Mononuclear cell (primary cell): ENCODE results near the gene AKAP1. TPM values are rescaled to one million over a fixed set of nuclear protein-coding genes. Genes with fewer than 3 reads are reported as not detected.
"Not testable (repeated sequence)": the region's sequence is repeated elsewhere in the genome, so short reads cannot be mapped to it uniquely, and the experiment has no call there.

Source experiments
- H3K27me3 ChIP-seq: 2 replicates; pipeline ENCODE4 v1.6.0; 2011; ENCODE audit warnings: low read length, control low read depth; ENCODE audit not compliant: insufficient read depth
- H3K4me1 ChIP-seq: 2 replicates; pipeline ENCODE4 v1.5.1; 2011; ENCODE audit warnings: mild to moderate bottlenecking, low read length, control low read depth; ENCODE audit not compliant: insufficient read depth
- H3K4me3 ChIP-seq: 2 replicates; pipeline ENCODE4 v1.5.1; 2011; ENCODE audit warnings: mild to moderate bottlenecking, low read length, moderate library complexity
- H3K9me3 ChIP-seq: 2 replicates; pipeline ENCODE4 v1.5.1; 2011; ENCODE audit warnings: low read depth, mild to moderate bottlenecking, control low read depth, low read length
- total RNA-seq: library from RNA; depleted of rRNA; stranded (reverse); fragments of >200 nt; gene quantifications from one replicate; pipeline ENCODE4 v1.2.3, GENCODE V29; 2012

AKAP1 gene
- total RNA-seq, 1 donor: 6.9 TPM

DNA sequence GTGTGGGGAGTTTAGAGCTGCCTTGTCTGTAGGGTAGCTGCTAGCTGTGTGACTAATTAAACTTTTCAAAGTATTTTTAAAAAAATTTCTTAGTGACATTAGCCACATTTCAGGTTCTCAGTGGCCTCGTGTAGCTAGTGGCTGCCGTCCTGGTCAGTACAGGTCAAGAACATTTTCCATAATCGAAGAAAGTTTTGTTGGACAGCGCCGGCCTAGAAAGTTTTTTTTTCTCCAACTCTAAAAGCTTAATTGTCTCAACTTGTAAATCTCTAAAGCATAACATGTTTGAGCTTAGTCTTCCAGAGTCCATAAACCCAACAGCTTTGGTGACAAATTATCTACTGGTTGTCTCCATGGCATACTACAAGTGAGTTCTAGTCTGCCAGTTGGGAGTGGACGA is 4.3 kb downstream of the AKAP1 start:
- Histone ChIP-seq H3K9me3 (no peaks in the 10 kb centered on the region), H3K4me1 (peaks cover 50% of the 10 kb centered on the region), H3K4me3 (no peak overlapping the region), H3K27me3 (no peaks in the 10 kb centered on the region)

- H3K4me3 ChIP-seq: no peak overlapping the region
- peaks cover 48% of the 10 kb centered on the region for H3K4me1 ChIP-seq
- no peaks in the 10 kb centered on the region for H3K27me3 ChIP-seq
- no peaks in the 10 kb centered on the region for H3K9me3 ChIP-seq
Observed at GRCh38 chr17:57090560-57091185, 5.6 kb downstream of the AKAP1 start.

DNA sequence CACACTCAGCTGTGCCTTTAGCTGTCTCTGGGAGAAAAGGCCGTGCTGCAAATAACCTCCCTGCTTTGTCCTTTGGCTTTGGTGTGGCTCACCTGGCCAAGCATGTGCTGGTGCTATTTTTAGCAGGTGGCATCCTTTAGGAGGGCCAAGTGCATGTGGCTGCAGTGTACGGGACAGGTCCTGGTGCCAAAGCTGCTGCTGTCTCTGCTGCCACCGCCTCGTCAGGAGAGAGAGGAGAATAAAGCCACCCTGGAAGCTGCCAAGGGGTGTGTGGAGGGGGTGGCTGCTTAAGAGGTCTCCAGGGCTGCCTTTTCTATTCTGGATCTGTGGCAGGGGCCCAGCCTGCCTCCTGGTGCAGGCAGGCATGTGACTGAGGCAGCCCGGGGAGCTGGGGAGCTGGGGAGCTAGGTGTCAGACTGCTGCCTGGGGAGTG is 6.2 kb downstream of the AKAP1 start:
- Histone ChIP-seq H3K27me3 (no peaks in the 10 kb centered on the region), H3K4me3 (no peak overlapping the region), H3K4me1 (peaks cover 42% of the 10 kb centered on the region), H3K9me3 (no peaks in the 10 kb centered on the region)

DNA sequence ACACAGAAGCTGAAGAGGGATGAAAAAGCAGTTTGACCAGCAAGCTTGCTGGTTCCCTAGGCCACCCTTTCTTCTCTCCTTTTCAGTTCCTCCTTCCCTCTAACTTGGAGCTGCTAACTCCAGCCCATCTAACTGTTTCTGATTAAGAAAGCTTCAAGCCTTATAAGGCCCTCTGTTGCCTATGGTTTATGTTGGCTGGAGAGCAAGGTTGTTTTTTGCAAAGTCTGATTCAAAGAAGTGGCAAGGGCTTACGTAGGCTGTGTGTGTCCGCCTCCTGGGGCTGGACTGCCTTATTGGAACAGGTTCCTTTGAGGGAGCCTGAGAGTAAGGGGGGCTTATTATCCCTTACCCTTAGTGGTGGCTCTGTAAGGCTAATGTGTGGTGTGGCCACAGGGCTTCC is 7.1 kb downstream of the AKAP1 start:
- no peaks in the 10 kb centered on the region for H3K9me3 ChIP-seq
- H3K27me3 ChIP-seq: no peaks in the 10 kb centered on the region
- no peak overlapping the region for H3K4me3 ChIP-seq
- peaks cover 33% of the 10 kb centered on the region for H3K4me1 ChIP-seq

- Histone ChIP-seq H3K9me3 (no peaks in the 10 kb centered on the region), H3K4me1 (peaks cover 27% of the 10 kb centered on the region), H3K4me3 (no peak overlapping the region), H3K27me3 (no peaks in the 10 kb centered on the region)
Observed at GRCh38 chr17:57092779-57093178, 7.7 kb downstream of the AKAP1 start.

DNA sequence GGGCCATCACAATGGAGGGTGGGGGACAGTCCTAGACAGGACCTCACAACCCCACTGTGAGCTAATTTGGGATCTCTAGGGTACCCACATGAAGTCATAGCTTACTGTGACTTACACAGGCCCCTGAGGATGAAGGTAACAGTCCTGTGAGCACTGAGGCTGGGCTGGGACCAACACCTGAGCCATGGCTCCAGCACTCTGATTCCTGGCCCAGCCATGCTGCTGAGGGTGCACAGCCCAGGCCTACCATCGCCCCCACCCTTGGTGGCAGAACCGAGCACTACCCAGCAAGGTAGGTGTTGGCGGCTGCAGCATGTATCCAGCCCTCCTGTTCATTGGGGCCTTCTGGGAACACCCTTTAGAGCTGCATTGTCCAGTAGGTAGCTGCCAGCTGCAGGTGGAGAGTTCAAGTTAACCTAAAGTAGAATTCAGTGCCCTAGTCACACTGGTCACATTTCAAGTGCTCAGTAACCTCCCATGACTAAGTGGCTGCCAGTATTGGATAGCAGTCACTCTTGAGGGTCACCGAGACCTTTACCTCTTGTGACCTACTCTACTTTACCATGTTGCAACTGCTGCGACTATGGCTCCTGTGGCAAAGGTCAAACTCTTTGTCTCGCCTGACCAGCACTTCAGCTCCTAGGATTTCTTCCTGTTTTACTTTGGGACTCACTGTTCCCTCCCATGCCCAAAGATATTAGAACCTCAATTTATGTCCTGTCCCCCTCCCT is 11.6 kb downstream of the AKAP1 start:
- Histone ChIP-seq H3K4me3 (no peak overlapping the region), H3K4me1 (peaks cover 13% of the 10 kb centered on the region), H3K9me3 (no peaks in the 10 kb centered on the region), H3K27me3 (no peaks in the 10 kb centered on the region)

DNA sequence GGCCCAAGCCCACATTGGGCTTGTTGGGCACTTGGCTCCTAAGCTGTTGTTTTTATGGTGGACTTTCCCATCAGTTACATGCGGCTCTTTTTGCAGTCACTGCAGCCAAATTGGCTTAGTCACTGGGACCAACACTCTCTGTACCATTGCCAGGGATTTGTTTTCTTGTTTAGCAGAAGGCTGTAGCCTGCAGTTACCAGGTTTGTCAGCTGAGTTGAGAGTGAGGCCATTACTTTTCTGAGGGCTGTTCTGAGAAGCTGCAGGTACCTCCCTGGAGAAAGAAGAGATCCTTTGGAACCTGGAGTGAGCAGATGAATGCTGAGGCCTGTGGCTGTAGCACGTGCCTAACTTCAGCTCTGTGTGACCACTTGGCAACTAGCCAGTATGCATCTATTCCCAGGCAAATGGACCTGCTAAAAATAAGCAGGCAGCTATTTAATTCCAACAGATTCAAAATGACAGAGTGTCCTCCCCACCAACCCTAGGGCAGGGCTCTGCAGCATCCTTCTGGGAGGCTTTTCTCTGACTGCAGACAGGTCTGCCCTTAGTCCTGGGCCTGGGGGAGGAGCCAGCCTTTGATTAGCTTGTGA is 12.9 kb downstream of the AKAP1 start:
- no peaks in the 10 kb centered on the region for H3K9me3 ChIP-seq
- H3K4me1 ChIP-seq: peaks cover 8% of the 10 kb centered on the region
- H3K4me3 ChIP-seq: no peak overlapping the region
- no peaks in the 10 kb centered on the region for H3K27me3 ChIP-seq

DNA sequence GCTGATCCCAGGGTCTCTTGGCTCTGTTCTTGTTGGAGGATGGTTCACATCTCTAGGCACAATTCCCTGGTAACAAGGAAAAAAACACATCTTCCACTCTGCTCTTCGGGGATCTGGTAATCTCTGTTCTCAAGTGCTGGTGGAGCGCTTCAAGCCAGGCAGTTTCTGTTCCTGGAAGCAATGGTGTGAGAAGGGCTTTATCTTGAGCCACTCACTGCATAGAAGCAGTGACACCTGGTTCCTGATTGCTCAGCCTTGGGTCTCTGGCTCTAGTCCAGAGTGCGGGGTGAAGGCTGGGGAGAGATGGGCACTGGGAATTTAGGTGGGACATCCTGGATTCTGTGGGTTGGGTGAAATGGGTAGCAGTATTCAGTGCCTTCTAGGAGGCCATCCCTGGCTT is 14.1 kb downstream of the AKAP1 start:
- Histone ChIP-seq H3K4me1 (peaks cover 8% of the 10 kb centered on the region), H3K27me3 (no peaks in the 10 kb centered on the region), H3K9me3 (no peaks in the 10 kb centered on the region), H3K4me3 (no peak overlapping the region)

DNA sequence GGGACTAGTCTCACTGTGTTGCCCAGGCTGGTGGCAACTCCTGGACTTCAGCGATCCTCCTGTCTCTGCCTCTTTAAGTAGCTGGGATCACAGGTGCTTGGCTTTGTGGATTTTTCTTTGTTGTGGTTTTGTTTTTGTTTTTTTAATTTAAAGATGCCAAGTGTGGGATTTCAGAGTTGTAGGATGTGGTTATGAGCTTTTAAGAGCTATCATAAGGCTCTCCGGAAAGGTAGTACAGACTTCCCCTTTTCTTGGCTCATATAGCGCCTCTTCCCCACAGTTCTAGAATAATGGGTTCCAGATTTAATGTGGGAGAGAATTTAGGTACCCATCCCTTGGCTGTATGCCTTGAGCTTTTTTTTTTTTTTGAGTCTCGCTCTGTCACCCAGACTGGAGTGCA is 17.1 kb downstream of the AKAP1 start:
- Histone ChIP-seq H3K27me3 (no peaks in the 10 kb centered on the region), H3K9me3 (no peaks in the 10 kb centered on the region), H3K4me1 (peaks cover 8% of the 10 kb centered on the region), H3K4me3 (no peak overlapping the region)

GRCh38 chr17:57102660-57103059 is 17.6 kb downstream of the AKAP1 start:
- H3K9me3 ChIP-seq, H3K4me1 ChIP-seq, H3K27me3 ChIP-seq, H3K4me3 ChIP-seq: not testable (repeated sequence)

DNA sequence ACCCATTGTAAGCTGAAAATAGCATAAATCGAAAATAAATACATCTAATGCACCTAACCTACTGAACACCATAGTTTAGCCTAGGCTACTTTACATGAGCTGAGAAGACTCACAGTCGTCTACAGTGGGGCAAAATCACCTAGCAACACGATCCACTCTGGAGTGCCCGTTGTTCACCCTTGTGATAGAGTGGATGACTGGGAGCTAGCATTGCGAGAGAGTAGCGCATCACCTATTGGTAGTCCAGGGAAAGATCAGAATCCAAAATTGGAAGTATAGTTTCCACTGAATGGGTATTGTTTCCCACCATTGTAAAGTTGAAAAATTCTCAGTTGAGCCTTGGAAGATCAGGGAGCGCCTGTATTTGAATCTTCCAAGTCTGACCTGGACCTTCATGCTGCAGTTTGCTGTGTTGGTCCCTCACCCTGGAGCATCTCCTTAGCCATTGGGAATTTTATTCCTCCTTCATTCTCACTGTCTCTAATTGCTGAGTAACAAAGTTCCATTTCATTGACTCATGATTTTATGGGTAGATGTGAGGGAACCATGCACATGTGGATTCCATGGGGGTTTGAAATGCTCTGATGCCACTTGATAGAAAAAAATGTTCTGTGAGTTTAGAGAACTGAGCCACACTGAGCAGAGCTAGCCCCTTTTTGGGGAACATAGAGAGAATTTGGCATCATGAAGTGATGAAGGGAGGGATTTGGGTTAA is 19.6 kb downstream of the AKAP1 start:
- Histone ChIP-seq H3K9me3 (no peaks in the 10 kb centered on the region), H3K27me3 (no peaks in the 10 kb centered on the region), H3K4me1 (peaks cover 8% of the 10 kb centered on the region), H3K4me3 (no peak overlapping the region)

DNA sequence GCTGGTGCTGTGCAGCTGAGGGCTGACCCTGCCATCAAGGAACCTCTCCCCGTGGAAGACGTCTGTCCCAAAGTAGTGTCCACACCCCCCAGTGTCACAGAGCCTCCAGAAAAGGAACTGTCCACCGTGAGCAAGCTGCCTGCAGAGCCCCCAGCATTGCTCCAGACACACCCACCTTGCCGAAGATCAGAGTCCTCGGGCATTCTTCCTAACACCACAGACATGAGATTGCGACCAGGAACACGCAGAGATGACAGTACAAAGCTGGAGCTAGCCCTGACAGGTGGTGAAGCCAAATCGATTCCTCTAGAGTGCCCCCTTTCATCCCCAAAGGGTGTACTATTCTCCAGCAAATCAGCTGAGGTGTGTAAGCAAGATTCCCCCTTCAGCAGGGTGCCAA is 20.5 kb downstream of the AKAP1 start:
- Histone ChIP-seq H3K4me1 (peaks cover 8% of the 10 kb centered on the region), H3K9me3 (no peaks in the 10 kb centered on the region), H3K4me3 (no peak overlapping the region), H3K27me3 (no peaks in the 10 kb centered on the region)

- no peak overlapping the region for H3K4me3 ChIP-seq
- peaks cover 8% of the 10 kb centered on the region for H3K4me1 ChIP-seq
- H3K27me3 ChIP-seq: no peaks in the 10 kb centered on the region
- no peaks in the 10 kb centered on the region for H3K9me3 ChIP-seq
Observed at GRCh38 chr17:57106107-57106835, 21.2 kb downstream of the AKAP1 start.

- Histone ChIP-seq H3K9me3 (no peaks in the 10 kb centered on the region), H3K27me3 (no peaks in the 10 kb centered on the region), H3K4me1 (peaks cover 7% of the 10 kb centered on the region), H3K4me3 (no peak overlapping the region)
Observed at GRCh38 chr17:57106836-57107497, 21.9 kb downstream of the AKAP1 start.
